Fibroblast of mammary gland (primary cell): ENCODE data around the gene TELO2.

Experiments used
- DNase-seq: peaks from one replicate; pipeline ENCODE4 v3.0.0-alpha.2; 2010; ENCODE audit warnings: low read depth
- H3K4me3 ChIP-seq: 2 replicates; pipeline ENCODE4 v1.5.1; 2011; ENCODE audit warnings: low read depth, mild to moderate bottlenecking, low read length, moderate library complexity; ENCODE audit not compliant: control insufficient read depth
- TF ChIP-seq, protein P1 (sequence below): conservative IDR thresholded peaks from 2 replicates; pipeline ENCODE4 v1.5.1; 2011; ENCODE audit warnings: low read depth, low read length, inconsistent platforms; ENCODE audit not compliant: control insufficient read depth, insufficient read depth

TELO2 gene

GRCh38 chr16:1548233-1548632 lies 55.1 kb downstream of the TELO2 start:
- TF ChIP-seq, protein P1, sequence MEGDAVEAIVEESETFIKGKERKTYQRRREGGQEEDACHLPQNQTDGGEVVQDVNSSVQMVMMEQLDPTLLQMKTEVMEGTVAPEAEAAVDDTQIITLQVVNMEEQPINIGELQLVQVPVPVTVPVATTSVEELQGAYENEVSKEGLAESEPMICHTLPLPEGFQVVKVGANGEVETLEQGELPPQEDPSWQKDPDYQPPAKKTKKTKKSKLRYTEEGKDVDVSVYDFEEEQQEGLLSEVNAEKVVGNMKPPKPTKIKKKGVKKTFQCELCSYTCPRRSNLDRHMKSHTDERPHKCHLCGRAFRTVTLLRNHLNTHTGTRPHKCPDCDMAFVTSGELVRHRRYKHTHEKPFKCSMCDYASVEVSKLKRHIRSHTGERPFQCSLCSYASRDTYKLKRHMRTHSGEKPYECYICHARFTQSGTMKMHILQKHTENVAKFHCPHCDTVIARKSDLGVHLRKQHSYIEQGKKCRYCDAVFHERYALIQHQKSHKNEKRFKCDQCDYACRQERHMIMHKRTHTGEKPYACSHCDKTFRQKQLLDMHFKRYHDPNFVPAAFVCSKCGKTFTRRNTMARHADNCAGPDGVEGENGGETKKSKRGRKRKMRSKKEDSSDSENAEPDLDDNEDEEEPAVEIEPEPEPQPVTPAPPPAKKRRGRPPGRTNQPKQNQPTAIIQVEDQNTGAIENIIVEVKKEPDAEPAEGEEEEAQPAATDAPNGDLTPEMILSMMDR: no peak
- no peak for DNase-seq
- no peak overlapping the region for H3K4me3 ChIP-seq

GRCh38 chr16:1548727-1549126 lies 55.6 kb downstream of the TELO2 start:
- no peak for DNase-seq
- no peak overlapping the region for H3K4me3 ChIP-seq
- TF ChIP-seq, protein P1: no peak

DNA sequence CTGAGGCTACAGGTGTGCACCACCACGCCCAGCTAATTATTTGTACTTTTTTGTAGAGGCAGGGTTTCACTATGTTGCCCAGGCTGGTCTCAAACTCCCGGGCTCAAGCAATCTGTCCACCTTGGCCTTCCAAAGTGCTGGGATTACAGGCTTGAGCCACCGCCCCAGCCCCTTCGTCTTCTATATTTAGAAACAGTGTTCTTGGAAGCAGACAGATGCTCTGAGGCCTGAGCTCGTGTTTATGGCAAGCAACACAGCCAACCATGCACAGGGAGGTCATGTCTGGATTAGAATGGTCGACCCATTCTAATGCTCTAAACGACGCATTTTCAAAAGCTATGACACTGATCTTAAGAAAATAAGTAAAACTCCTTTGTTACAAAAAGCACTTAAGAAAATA lies 56.9 kb downstream of the TELO2 start:
- TF ChIP-seq, protein P1: no peak
- no peak for DNase-seq
- H3K4me3 ChIP-seq: no peak overlapping the region

- TF ChIP-seq, protein P1: no peak
- no peak overlapping the region for H3K4me3 ChIP-seq
- no peak for DNase-seq
These were observed 57.5 kb downstream of the TELO2 start for GRCh38 chr16:1550696-1551095.

DNA sequence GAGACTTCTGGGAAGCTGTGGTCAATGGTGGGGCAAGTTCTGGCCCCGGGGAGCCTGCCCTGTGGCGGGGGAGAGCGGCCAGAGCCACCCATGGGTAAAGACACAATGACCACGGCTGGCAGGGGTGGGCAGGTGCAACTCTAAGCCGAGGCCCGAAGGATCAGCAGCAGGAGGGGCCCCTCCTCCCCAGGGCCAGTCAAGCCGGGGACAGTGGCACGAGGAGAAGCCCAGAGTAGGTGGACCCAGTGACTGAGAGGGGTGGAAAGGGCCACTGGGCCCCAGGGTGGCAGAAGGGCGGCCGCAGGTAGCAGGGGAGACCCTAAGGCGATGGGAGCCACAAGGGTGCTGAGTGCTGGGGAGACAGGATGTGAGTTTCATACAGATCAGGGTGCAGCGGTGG lies 58.0 kb downstream of the TELO2 start:
- no peak for DNase-seq
- TF ChIP-seq, protein P1: no peak
- no peak overlapping the region for H3K4me3 ChIP-seq

- TF ChIP-seq, protein P1: no peak
- H3K4me3 ChIP-seq: no peak overlapping the region
- DNase-seq: no peak
These were observed 59.0 kb downstream of the TELO2 start for GRCh38 chr16:1552129-1552528.

- TF ChIP-seq, protein P1: no peak
- DNase-seq: no peak
- no peak overlapping the region for H3K4me3 ChIP-seq
These were observed 61.0 kb downstream of the TELO2 start for GRCh38 chr16:1553946-1554825.
